GM12801 (cell line): ENCODE measurements around the gene TEX47.

Experiments used
- CTCF ChIP-seq: IDR thresholded peaks from one replicate; pipeline ENCODE4 v1.5.1; 2011; ENCODE audit warnings: control low read depth; ENCODE audit not compliant: insufficient read length; ENCODE audit errors: extremely low read depth

Gene TEX47

GRCh38 chr7:88795553-88795952 lies at the start of gene TEX47:
TEX47 (minus strand) TSS chr7:88795737; CDS start chr7:88794942, 795 bp downstream.
- no peak for TF ChIP-seq CTCF

GRCh38 chr7:88845091-88845490 lies 49.6 kb upstream of the TEX47 start:
- no peak for TF ChIP-seq CTCF

- no peak for TF ChIP-seq CTCF
Observed at GRCh38 chr7:88842201-88842600, 46.7 kb upstream of the TEX47 start.

- no peak for TF ChIP-seq CTCF
Observed at GRCh38 chr7:88835147-88835728, 39.7 kb upstream of the TEX47 start.

- TF ChIP-seq CTCF, result no peak
Observed at GRCh38 chr7:88826222-88826621, 30.7 kb upstream of the TEX47 start.

- no peak for TF ChIP-seq CTCF
Observed at GRCh38 chr7:88818552-88818951, 23.0 kb upstream of the TEX47 start.

GRCh38 chr7:88806280-88807037 lies 10.9 kb upstream of the TEX47 start:
- no peak for TF ChIP-seq CTCF
